KMS-11 (cell line): ENCODE data around the gene ARHGAP25.

Experiments
- H2AFZ ChIP-seq: fragments of 200-600 bp; sonication (generic); 2 replicates; pipeline ENCODE4 v1.6.1; 2016; ENCODE audit warnings: antibody characterized with exemption, mixed run types, low read depth
- H3K27ac ChIP-seq: fragments of 200-600 bp; sonication (generic); 2 replicates; pipeline ENCODE4 v1.6.1; 2016; ENCODE audit warnings: mild to moderate bottlenecking, mixed run types
- H3K27me3 ChIP-seq: fragments of 200-600 bp; sonication (generic); 2 replicates; pipeline ENCODE4 v1.6.1; 2017; ENCODE audit warnings: mild to moderate bottlenecking, low read depth, mixed run types, moderate library complexity; ENCODE audit not compliant: insufficient read depth
- H3K36me3 ChIP-seq: fragments of 200-600 bp; sonication (generic); 2 replicates; pipeline ENCODE4 v1.6.1; 2017; ENCODE audit warnings: mild to moderate bottlenecking, mixed run types; ENCODE audit not compliant: insufficient read depth
- H3K4me1 ChIP-seq: fragments of 200-600 bp; sonication (generic); 2 replicates; pipeline ENCODE4 v1.6.1; 2016; ENCODE audit warnings: mild to moderate bottlenecking, low read depth, mixed run types; ENCODE audit not compliant: poor library complexity, severe bottlenecking
- H3K4me2 ChIP-seq: fragments of 200-600 bp; sonication (generic); 2 replicates; pipeline ENCODE4 v1.7.0; 2016; ENCODE audit warnings: mild to moderate bottlenecking, mixed run types
- H3K4me3 ChIP-seq: fragments of 200-600 bp; sonication (generic); IDR thresholded peaks from 2 replicates; pipeline ENCODE4 v1.6.1; 2017; ENCODE audit warnings: low read depth, low read length, mixed read lengths; ENCODE audit not compliant: insufficient read depth
- H3K79me2 ChIP-seq: fragments of 200-600 bp; sonication (generic); 2 replicates; pipeline ENCODE4 v1.6.1; 2016; ENCODE audit warnings: low read depth, mixed run types; ENCODE audit not compliant: insufficient read depth
- H3K9ac ChIP-seq: fragments of 200-600 bp; sonication (generic); 2 replicates; pipeline ENCODE4 v1.6.1; 2016; ENCODE audit warnings: mild to moderate bottlenecking, mixed run types
- H4K20me1 ChIP-seq: fragments of 200-600 bp; sonication (generic); 2 replicates; pipeline ENCODE4 v1.6.1; 2016; ENCODE audit warnings: mild to moderate bottlenecking, mixed run types; ENCODE audit not compliant: insufficient read depth
- CTCF ChIP-seq: fragments of 200-600 bp; sonication (generic); conservative IDR thresholded peaks from 2 replicates; pipeline ENCODE4 v1.6.1; 2017; ENCODE audit warnings: low read depth, mild to moderate bottlenecking, antibody characterized with exemption, low read length, moderate library complexity, mixed read lengths

The ARHGAP25 gene

GRCh38 chr2:68722712-68723111 lies 11.9 kb upstream of the ARHGAP25 start:
- Histone ChIP-seq H3K27ac (no peak overlapping the region), H2AFZ (no peak overlapping the region), H3K4me2 (peak overlapping the region; percentile 64; the same call in 1 of the 2 replicates), H4K20me1 (no peaks in the 10 kb centered on the region), H3K4me1 (peaks cover 68% of the 10 kb centered on the region), H3K9ac (no peak overlapping the region), H3K79me2 (no peaks in the 10 kb centered on the region), H3K4me3 (no peak overlapping the region), H3K27me3 (no peaks in the 10 kb centered on the region), H3K36me3 (no peaks in the 10 kb centered on the region)
- TF ChIP-seq CTCF: no peak

- no peak overlapping the region for H3K9ac ChIP-seq
- no peaks in the 10 kb centered on the region for H3K79me2 ChIP-seq
- H2AFZ ChIP-seq: no peak overlapping the region
- H3K4me3 ChIP-seq: no peak overlapping the region
- H4K20me1 ChIP-seq: no peaks in the 10 kb centered on the region
- H3K27me3 ChIP-seq: no peaks in the 10 kb centered on the region
- H3K4me2 ChIP-seq: no peak overlapping the region
- H3K4me1 ChIP-seq: peaks cover 73% of the 10 kb centered on the region
- no peak overlapping the region for H3K27ac ChIP-seq
- H3K36me3 ChIP-seq: no peaks in the 10 kb centered on the region
- TF ChIP-seq CTCF: no peak
Observed at GRCh38 chr2:68723181-68723580, 11.4 kb upstream of the ARHGAP25 start.

DNA sequence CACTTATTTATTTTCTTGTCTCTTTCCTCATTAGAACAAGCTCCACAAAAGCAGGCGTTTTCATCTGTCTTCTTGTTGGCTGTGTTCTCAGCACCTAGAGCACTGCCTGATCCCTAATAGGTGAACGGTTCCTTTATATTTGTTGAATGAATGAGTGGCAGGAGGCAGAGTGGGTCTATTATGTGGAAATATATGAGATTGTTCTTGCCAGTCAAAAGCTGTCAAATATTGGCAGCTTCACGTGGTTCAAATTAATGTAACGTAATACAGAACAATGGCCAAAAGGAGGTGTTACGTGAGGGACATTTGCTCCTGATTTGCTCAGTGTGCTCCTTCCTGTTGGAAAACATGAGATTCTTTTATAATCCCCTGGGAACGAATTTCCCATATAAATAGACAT lies 8.5 kb upstream of the ARHGAP25 start:
- no peak overlapping the region for H3K4me3 ChIP-seq
- H3K36me3 ChIP-seq: no peaks in the 10 kb centered on the region
- H3K4me1 ChIP-seq: peaks cover 60% of the 10 kb centered on the region
- H4K20me1 ChIP-seq: no peaks in the 10 kb centered on the region
- H2AFZ ChIP-seq: 0 out of 2 replicates have a peak overlapping the region, but pooled peaks have one; percentile 59
- peak overlapping the region; percentile 41 for H3K4me2 ChIP-seq
- peak overlapping the region; percentile 80 for H3K27ac ChIP-seq
- H3K79me2 ChIP-seq: no peaks in the 10 kb centered on the region
- peak overlapping the region; percentile 49; the same call in 1 of the 2 replicates for H3K9ac ChIP-seq
- H3K27me3 ChIP-seq: no peaks in the 10 kb centered on the region
- no peak for TF ChIP-seq CTCF

- Histone ChIP-seq H4K20me1 (no peaks in the 10 kb centered on the region), H3K4me1 (peaks cover 53% of the 10 kb centered on the region), H3K4me3 (no peak overlapping the region), H2AFZ (peak overlapping the region; percentile 59), H3K79me2 (no peaks in the 10 kb centered on the region), H3K27me3 (no peaks in the 10 kb centered on the region), H3K36me3 (no peaks in the 10 kb centered on the region), H3K27ac (peak overlapping the region; percentile 80), H3K4me2 (peak overlapping the region; percentile 41), H3K9ac (peak overlapping the region; percentile 49; the same call in 1 of the 2 replicates)
- TF ChIP-seq CTCF: no peak
Observed at GRCh38 chr2:68726608-68727367, 7.8 kb upstream of the ARHGAP25 start.
